HG02571 (cell line): ENCODE measurements around the gene HOMER1.
A peak's percentile ranks its signal among the peaks of the same experiment; 100 is the strongest.
"Not testable (repeated sequence)": the region's sequence is repeated elsewhere in the genome, so short reads cannot be mapped to it uniquely, and the experiment has no call there.

ENCODE experiments used
- ATAC-seq: cut with Tn5 transposase; IDR thresholded peaks from one replicate; pipeline ENCODE4 v1.9.1; 2021; ENCODE audit warnings: mild to moderate bottlenecking, moderate library complexity; ENCODE audit not compliant: unreplicated experiment

HOMER1 gene

GRCh38 chr5:79517601-79518000, 3.7 kb upstream of the HOMER1 start:
- ATAC-seq, result no peak

DNA sequence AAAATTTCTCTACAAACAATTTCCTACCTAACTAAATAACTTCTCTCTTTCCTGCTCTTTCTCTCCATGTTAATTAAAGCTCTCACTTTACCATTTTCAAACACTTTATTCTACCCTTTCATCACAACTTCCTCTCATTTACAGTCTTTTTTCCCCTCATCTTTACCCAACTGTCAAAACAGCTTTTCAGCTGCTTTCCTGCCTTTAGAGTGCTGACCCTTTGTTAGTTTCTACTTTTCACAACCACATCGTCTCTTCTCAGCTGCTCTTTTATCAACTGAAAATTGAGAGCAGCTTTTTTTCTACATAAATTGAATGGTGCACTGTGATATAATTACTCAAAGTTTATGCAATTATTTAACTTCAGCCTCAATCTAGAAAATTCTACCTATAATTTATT, 3.1 kb upstream of the HOMER1 start:
- no peak for ATAC-seq

DNA sequence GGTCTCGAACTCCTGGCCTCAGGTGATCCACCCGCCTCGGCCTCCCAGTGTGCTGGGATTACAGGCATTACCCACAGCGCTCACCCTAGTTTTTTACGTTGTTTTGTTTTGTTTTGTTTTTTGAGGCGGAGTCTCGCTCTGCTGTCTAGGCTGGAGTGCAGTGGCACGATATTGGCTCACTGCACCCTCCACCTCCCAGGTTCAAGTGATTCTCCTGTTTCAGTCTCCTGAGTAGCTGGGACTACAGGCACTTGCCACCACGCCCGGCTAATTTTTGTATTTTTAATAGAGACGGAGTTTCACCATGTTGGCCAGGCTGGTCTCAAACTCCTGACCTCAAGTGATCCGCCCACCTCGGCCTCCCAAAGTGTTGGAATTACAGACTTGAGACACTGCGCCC, 2.4 kb upstream of the HOMER1 start:
- ATAC-seq, result not testable (repeated sequence)

GRCh38 chr5:79514391-79515105, 614 bp upstream of the HOMER1 start:
- peak; percentile 87 for ATAC-seq

DNA sequence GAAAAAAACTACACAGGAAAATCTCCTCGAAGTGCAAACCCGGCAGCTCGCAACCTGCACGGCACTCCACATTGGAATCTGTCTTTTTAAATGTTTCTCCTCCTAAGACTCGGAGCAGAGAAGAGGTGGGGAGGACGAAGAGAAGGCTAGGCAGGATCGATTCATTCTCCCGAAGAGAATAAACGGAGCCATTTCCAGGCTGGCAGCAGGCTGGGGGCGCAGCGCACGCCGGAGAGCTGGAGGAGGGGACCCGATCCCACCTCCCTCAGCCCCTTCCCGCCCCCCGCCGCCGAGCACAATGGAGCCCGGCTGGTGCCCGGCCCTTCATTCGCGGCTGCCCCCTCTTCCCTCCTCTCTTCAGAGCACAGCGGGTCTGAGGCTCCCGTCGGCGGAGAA, 628 bp downstream of the HOMER1 start:
- no peak for ATAC-seq

DNA sequence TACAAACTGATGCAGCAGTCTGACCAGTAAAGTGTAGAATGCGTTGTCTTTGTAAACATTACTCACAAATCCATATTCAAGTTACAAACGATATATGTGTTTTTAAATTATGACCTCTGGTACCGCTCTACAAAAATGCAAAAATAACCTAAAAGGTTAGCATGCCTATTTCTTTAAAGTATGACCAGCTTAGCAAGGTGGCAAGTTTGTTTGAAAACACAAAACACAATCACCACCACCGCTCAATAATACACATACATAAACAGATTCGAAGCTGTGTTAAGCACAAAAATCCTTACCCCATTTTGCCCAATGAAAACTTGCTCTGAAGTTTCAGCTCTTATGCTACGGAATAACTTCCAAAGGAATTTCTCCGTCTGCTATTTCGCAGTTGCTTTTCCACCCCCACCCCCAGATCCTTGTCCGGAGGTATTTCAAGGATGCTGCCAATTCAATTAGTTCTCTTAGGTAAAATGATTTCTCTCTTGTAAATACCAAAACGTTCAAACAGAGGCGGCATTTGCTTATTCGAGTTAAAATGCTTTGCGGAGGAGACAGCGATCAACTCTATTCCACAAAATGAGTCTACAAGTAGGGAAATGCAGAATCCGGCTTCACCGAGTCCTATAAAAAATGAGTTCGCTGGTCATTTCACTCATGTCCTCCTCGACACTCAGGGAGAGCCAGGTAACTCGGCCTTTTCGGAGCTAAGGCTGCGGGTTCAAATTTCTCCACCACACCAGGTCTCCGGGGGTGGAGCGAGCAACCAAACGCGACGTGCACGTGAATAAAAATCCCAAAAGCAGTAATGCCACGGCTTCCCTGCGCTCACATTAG, 1.2 kb downstream of the HOMER1 start:
- no peak for ATAC-seq

DNA sequence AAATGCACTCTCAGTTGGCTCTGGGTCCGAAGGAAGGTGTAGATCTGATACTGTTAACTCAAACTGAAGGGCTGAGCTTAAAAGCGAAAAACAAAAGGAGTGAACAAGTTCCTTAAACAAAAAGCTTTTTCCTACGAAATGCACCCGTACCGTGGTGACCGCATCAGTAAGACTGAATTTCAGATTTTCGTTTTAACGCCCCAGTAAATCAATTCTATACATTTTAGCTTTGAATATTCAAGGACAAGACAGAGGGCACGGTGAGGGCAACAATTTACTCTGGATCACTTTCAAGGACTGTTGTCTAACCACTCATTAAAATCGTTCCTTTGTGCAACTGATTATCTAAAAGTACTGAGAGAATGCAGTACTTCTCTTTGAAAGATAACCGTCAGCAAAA, 1.9 kb downstream of the HOMER1 start:
- no peak for ATAC-seq

DNA sequence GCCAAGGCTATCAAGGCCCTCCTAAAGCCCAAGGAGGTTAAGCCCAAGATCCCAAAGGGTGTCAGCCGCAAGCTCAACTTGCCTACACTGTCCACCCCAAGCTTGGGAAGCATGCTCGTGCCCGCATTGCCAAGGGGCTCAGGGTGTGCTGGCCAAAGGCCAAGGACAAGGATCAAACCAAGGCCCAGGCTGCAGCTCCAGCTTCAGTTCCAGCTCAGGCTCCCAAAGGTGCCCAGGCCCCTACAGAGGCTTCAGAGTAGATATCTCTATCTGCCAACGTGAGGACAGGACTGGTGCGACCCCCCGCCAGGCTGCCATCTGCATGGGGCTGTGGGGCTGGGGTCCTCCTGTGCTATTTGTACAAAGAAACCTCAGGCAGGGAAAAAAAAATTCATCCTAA, 3.3 kb downstream of the HOMER1 start:
- ATAC-seq, result no peak

GRCh38 chr5:79509244-79509885, 4.6 kb downstream of the HOMER1 start:
- no peak for ATAC-seq

DNA sequence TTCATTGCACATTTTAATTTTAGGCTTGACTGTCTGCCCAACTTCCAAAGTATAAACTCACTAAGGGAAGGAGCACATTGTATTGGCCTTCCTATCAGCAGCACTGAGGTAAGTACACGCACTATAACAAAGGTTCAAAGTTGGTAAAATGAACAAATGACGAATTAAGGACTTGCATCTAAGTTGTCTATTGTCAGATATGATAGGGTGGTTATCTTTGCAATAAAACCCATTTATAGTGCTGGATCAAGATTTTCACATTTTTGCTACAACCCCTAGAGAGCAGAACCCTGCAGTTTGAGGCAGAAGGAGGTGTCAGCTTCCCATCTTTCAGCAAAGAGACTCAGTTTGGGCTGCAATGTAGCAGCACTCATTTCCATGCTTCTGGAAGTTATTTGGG, 5.1 kb downstream of the HOMER1 start:
- no peak for ATAC-seq

DNA sequence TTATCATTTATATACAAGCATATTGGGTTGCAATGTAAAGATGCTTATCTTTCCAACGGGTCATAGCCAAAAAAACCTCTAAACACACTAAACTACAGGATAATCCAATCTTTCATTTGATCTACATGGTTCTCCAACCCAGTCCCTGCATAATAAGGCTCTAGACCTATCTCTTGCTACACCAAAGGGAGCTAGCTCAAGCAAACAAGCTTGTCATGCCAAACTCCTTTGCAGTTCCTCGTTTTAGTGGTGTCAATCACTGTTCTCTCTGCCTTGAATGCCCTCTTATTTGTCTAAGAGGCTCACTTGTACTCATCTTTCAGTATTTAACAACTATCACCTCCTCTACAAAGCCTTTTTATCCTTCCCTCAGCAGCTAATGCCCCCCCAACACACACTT, 5.6 kb downstream of the HOMER1 start:
- ATAC-seq, result no peak

DNA sequence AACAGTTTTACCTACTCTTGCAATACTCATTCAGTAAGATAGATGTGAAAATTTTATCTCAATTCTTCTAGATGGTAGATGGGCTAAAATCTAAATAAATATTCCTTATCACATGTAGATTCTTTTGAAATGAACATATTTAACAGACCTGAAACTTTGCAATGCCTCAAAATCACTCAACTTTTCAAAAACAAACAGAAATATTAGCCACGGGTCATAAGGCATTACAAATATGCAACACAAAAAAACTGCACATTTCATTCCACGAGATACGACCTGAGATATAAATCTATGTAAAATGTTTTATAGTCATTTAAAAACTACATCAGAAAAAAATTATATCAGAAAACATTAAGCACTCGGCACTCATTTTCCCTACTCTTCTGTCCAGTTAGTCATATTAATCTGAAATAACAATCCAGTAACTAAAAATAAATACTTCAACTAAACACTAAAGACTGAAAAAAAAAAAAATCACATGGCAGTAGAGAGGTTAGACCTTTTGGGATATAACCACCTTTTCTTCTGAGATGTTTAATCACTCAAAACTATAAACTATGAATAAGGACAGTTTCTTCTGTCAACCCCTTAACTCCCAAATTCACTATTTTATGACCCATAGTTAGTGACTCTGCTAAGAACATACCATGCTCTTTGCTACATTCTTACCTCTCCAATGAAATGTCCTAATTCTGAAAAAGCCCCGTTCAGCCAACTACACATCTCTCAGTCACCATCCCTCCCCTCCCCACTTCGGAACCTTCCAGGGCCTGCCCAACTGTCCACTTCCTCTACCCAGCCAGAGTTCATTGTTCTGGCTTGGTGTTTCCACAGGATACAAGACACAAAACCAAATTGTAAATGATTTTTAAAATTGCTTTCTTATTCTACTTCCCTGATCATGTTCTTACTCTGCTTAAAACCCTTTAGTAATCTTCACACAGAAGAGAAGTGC, 6.4 kb downstream of the HOMER1 start:
- ATAC-seq, result no peak

DNA sequence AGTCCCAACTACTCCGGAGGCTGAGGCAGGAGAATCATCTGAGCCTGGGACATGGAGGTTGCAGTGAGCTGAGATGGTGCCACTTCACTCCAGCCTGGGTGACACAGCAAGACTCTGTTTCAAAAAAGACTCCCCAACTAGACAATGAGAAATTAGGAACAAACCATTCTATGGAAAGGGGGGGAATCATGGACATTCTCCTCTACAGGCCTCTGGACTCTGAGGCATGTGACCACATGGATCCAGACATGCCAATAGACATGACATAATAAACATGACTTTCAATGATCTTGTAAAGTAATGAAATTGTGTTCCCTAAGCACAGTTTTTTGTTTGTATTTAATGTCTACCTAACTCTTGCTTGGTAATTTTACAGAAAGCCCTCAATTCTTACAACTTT, 8.8 kb downstream of the HOMER1 start:
- no peak for ATAC-seq

- no peak for ATAC-seq
Observed at GRCh38 chr5:79503794-79504495, 10.0 kb downstream of the HOMER1 start.

DNA sequence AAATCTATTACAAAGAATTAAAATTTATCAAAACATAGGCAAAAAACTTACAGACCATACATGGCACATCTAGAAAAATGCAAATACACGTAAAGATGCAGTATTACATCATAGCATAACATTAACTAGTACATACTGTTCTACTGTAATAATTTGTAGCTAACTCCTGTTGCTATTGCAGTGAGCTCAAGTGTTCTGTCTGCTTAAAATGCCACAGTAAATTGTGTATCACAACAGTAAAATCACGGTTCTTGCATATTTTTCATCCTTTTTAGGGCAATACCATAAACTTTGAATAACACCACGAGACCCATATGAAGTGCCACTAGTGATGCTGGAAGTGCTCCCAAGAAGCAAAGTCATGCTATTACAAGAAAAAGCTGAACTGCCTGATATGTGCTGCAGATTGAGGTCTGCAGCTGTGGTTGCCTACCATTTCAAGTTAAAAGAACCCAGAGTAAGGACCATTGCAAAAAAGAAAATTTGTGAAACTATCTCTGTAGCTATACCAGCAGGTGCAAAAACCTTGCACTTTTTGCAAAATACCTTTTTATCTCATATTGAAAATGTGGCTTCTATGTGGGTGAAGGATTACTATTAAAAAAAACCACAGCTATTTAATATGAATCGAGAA, 14.2 kb downstream of the HOMER1 start:
- ATAC-seq, result no peak

- no peak for ATAC-seq
Observed at GRCh38 chr5:79495311-79495710, 18.6 kb downstream of the HOMER1 start.

DNA sequence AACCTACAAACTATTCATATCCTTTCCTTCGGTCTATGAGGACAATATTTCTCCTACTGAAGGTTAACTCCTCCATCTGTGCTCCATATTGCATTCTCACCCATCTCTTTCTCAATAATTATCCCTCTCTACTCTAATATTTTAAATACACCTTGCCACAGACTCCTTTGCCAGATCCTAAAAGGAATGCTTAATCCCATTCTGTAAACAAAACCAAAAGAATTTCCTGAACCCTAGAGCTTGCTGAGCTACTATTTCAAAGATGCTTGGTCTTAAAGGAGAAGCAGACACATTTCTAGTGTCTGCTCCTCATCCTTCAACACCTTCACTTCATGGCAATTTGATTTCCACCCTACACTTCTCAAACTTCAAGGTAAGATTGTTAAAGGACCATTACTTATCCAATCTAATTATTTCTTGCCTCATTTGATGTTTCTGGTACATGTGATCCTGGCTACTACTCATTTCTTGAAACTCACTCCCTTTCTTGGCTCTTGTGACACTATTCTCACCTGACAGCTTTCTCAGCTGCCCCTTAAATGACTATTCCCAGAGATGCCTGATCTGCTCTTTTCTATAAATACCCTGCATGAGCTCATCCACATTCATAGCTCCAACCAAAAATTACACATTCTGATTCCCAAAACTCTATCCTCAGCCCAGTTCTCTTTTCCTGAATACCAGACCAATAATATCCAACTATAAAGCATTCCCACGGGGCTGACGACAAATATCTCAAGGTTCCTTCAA, 20.2 kb downstream of the HOMER1 start:
- ATAC-seq, result no peak

GRCh38 chr5:79491690-79492317, 22.1 kb downstream of the HOMER1 start:
- ATAC-seq, result no peak
